Stomach (tissue), 4 donors: Measurements from ENCODE around the gene GSTCD.
"Not testable (repeated sequence)": the region's sequence is repeated elsewhere in the genome, so short reads cannot be mapped to it uniquely, and the experiment has no call there.

Source experiments
- CTCF ChIP-seq, 7 experiments: fragments of 450-650 bp in 4 of 7; fragments of 200-600 bp in 3 of 7; sonication (generic) in 3 of 7; IDR thresholded peaks; one replicate each; pipeline ENCODE4 v1.5.1; 2016 to 2019; ENCODE audit warnings: antibody characterized with exemption in 7 of 7, control low read depth in 2 of 7, mild to moderate bottlenecking in 1 of 7
- POLR2A ChIP-seq, 4 donors: fragments of 450-650 bp; IDR thresholded peaks; one replicate each; pipeline ENCODE4 v1.6.1; 2016; ENCODE audit warnings: antibody characterized with exemption in 4 of 4, control low read depth in 2 of 4, mild to moderate bottlenecking in 1 of 4, moderate library complexity in 1 of 4

GRCh38 chr4:105848359-105848758, 139.8 kb downstream of the GSTCD start:
- not testable (repeated sequence) for TF ChIP-seq CTCF, POLR2A (IDR thresholded peaks at IDR 0.05)
